SK-N-SH (cell line): ENCODE measurements around the gene CPTP.

Experiments used
- CTCF ChIP-seq: fragments of 200-600 bp; sonication (generic); IDR thresholded peaks from 2 replicates; pipeline ENCODE4 v1.6.1; 2017; ENCODE audit warnings: antibody characterized with exemption, mild to moderate bottlenecking, moderate library complexity
- ELF1 ChIP-seq: IDR thresholded peaks from 2 replicates; pipeline ENCODE4 v1.4.0; 2012
- JUND ChIP-seq: IDR thresholded peaks from 2 replicates; pipeline ENCODE4 v1.4.0; 2012
- MXI1 ChIP-seq: IDR thresholded peaks from 2 replicates; pipeline ENCODE4 v1.6.1; 2012; ENCODE audit warnings: mild to moderate bottlenecking, low read depth, low read length, improper control_type of control experiment
- RCOR1 ChIP-seq: fragments of 150-350 bp; IDR thresholded peaks from 2 replicates; pipeline ENCODE4 v1.6.1; 2017; ENCODE audit warnings: antibody characterized with exemption, low read length
- TAF1 ChIP-seq: IDR thresholded peaks from 2 replicates; pipeline ENCODE4 v1.6.1; 2012; ENCODE audit warnings: low read depth, mild to moderate bottlenecking, low read length, moderate library complexity, borderline replicate concordance

- no peak for TF ChIP-seq TAF1
- TF ChIP-seq CTCF: no peak
- no peak for TF ChIP-seq MXI1
- no peak for TF ChIP-seq JUND
- no peak for TF ChIP-seq ELF1
- TF ChIP-seq RCOR1: no peak
Observed at GRCh38 chr1:1340185-1340584, 15.6 kb downstream of the CPTP start.
